GM19023 (cell line): Measurements from ENCODE around the gene FBXL7.

Experiments used
- ATAC-seq: cut with Tn5 transposase; IDR thresholded peaks from one replicate; pipeline ENCODE4 v1.9.1; 2021; ENCODE audit warnings: mild to moderate bottlenecking, moderate library complexity; ENCODE audit not compliant: unreplicated experiment

Gene FBXL7

GRCh38 chr5:15646371-15646770 is 146.4 kb downstream of the FBXL7 start:
- no peak for ATAC-seq

GRCh38 chr5:15647251-15647650 is 147.3 kb downstream of the FBXL7 start:
- no peak for ATAC-seq

- no peak for ATAC-seq
Observed at GRCh38 chr5:15650266-15650665, 150.3 kb downstream of the FBXL7 start.

GRCh38 chr5:15654779-15655178 is 154.8 kb downstream of the FBXL7 start:
- no peak for ATAC-seq

- no peak for ATAC-seq
Observed at GRCh38 chr5:15655683-15656082, 155.7 kb downstream of the FBXL7 start.

GRCh38 chr5:15664961-15665360 is 165.0 kb downstream of the FBXL7 start:
- ATAC-seq: no peak

GRCh38 chr5:15669826-15670225 is 169.8 kb downstream of the FBXL7 start:
- no peak for ATAC-seq

- ATAC-seq: no peak
Observed at GRCh38 chr5:15674716-15675115, 174.7 kb downstream of the FBXL7 start.

GRCh38 chr5:15676591-15676990 is 176.6 kb downstream of the FBXL7 start:
- no peak for ATAC-seq

GRCh38 chr5:15679161-15679560 is 179.2 kb downstream of the FBXL7 start:
- no peak for ATAC-seq

GRCh38 chr5:15680455-15680854 is 180.5 kb downstream of the FBXL7 start:
- ATAC-seq: no peak

- no peak for ATAC-seq
Observed at GRCh38 chr5:15682122-15682521, 182.1 kb downstream of the FBXL7 start.

GRCh38 chr5:15682566-15682965 is 182.6 kb downstream of the FBXL7 start:
- no peak for ATAC-seq

GRCh38 chr5:15683332-15683731 is 183.4 kb downstream of the FBXL7 start:
- ATAC-seq: no peak

GRCh38 chr5:15687401-15687800 is 187.4 kb downstream of the FBXL7 start:
- ATAC-seq: no peak

- no peak for ATAC-seq
Observed at GRCh38 chr5:15689836-15690235, 189.9 kb downstream of the FBXL7 start.

- no peak for ATAC-seq
Observed at GRCh38 chr5:15690611-15691010, 190.6 kb downstream of the FBXL7 start.

- ATAC-seq: no peak
Observed at GRCh38 chr5:15691521-15691920, 191.5 kb downstream of the FBXL7 start.

GRCh38 chr5:15692706-15693381 is 192.9 kb downstream of the FBXL7 start:
- no peak for ATAC-seq

- ATAC-seq: no peak
Observed at GRCh38 chr5:15693382-15693728, 193.4 kb downstream of the FBXL7 start.

GRCh38 chr5:15693933-15694332 is 194.0 kb downstream of the FBXL7 start:
- no peak for ATAC-seq

GRCh38 chr5:15694696-15695214 is 194.8 kb downstream of the FBXL7 start:
- no peak for ATAC-seq

- ATAC-seq: no peak
Observed at GRCh38 chr5:15695215-15695731, 195.3 kb downstream of the FBXL7 start.
